ENCODE measurements around the gene USP54. TPM values are rescaled to one million over a fixed set of nuclear protein-coding genes. Genes with fewer than 3 reads are reported as not detected.
"Not testable (repeated sequence)": the region's sequence is repeated elsewhere in the genome, so short reads cannot be mapped to it uniquely, and the experiment has no call there.

USP54 gene
- total RNA-seq, 1 donor from 2014 or later, result 13.7 TPM

GRCh38 chr10:73576890-73577591 is 14.1 kb downstream of the USP54 start:
- H3K4me3 ChIP-seq (ENCODE audit: low read depth, low read length), result no peak overlapping the region
- DNase-seq (ENCODE audit: low read depth), result no peak
- TF ChIP-seq CTCF (conservative IDR thresholded peaks at IDR 0.05; ENCODE audit: low read depth, low read length), result no peak

- no peak for TF ChIP-seq CTCF (conservative IDR thresholded peaks at IDR 0.05; ENCODE audit: low read depth, low read length)
- DNase-seq (ENCODE audit: low read depth), result no peak
These were observed 14.8 kb downstream of the USP54 start for GRCh38 chr10:73576178-73576889.

GRCh38 chr10:73567025-73567424 is 24.1 kb downstream of the USP54 start:
- DNase-seq (ENCODE audit: low read depth), result not testable (repeated sequence)

More at GRCh38 chr10:73576178-73576889, 14.8 kb downstream of the USP54 start:
- H3K4me3 ChIP-seq (ENCODE audit: low read depth, low read length), result no peak overlapping the region

GRCh38 chr10:73561192-73561591 is 29.9 kb downstream of the USP54 start:
- no peak for TF ChIP-seq CTCF (conservative IDR thresholded peaks at IDR 0.05; ENCODE audit: low read depth, low read length)
- no peak for DNase-seq (ENCODE audit: low read depth)
- no peak overlapping the region for H3K4me3 ChIP-seq (ENCODE audit: low read depth, low read length)

More at GRCh38 chr10:73567025-73567424, 24.1 kb downstream of the USP54 start:
- not testable (repeated sequence) for H3K4me3 ChIP-seq (ENCODE audit: low read depth, low read length)

GRCh38 chr10:73559590-73559989 is 31.6 kb downstream of the USP54 start:
- DNase-seq (ENCODE audit: low read depth), result no peak
- no peak overlapping the region for H3K4me3 ChIP-seq (ENCODE audit: low read depth, low read length)
- no peak for TF ChIP-seq CTCF (conservative IDR thresholded peaks at IDR 0.05; ENCODE audit: low read depth, low read length)

GRCh38 chr10:73556855-73557254 is 34.3 kb downstream of the USP54 start:
- TF ChIP-seq CTCF (conservative IDR thresholded peaks at IDR 0.05; ENCODE audit: low read depth, low read length), result no peak

GRCh38 chr10:73554721-73555120 is 36.4 kb downstream of the USP54 start:
- no peak overlapping the region for H3K4me3 ChIP-seq (ENCODE audit: low read depth, low read length)
- DNase-seq (ENCODE audit: low read depth), result no peak
- no peak for TF ChIP-seq CTCF (conservative IDR thresholded peaks at IDR 0.05; ENCODE audit: low read depth, low read length)

More at GRCh38 chr10:73556855-73557254, 34.3 kb downstream of the USP54 start:
- no peak overlapping the region for H3K4me3 ChIP-seq (ENCODE audit: low read depth, low read length)
- DNase-seq (ENCODE audit: low read depth), result no peak
